Measurements from ENCODE around the gene FGGY. TPM values are rescaled to one million over a fixed set of nuclear protein-coding genes. Genes with fewer than 3 reads are reported as not detected.

The FGGY gene
- total RNA-seq, 1 experiment from 2014 or later = 14.6 TPM

DNA sequence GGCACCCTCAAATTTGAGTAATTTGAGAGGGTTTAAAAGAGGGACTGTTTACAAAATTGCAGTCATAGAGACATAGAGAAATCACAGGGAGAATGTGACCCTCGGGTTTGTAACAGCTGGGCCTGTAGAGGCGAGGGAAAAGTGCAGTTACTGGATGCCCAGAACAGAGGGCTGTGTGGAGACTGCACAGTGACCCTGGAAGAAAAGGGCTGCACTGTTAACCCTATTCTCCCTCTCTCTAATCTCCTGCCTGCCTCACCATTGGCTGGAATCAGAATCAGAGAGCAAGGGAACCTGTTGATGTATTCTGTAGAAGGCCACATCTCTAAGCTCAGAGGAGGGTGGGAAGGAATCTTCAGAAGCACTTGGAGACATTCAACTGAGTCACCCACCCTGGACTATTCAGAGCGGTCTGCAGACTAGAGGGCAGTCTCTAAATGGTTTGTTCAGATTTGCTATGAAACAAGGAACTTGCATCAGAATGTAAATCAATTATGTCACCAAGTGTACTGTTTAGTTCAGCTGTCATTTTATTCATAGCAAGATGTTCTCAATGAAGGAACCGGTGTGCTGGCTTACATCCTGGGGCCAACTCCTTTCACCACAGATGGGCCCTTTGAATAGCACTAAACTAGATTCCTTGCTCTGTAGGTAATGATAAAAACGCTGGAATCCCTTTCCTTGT is 385.6 kb downstream of the FGGY start:
- H3K14ac ChIP-seq (ENCODE audit: insufficient read depth, low read length) = no peak overlapping the region
- H2BK15ac ChIP-seq (ENCODE audit: low read depth, low read length) = no peak overlapping the region
- H3K18ac ChIP-seq (ENCODE audit: insufficient read length, low read depth, low read length) = no peak overlapping the region
- H3T11ph ChIP-seq (ENCODE audit: low read length) = no peak overlapping the region
- H2BK20ac ChIP-seq (ENCODE audit: low read depth, low read length, poor library complexity, severe bottlenecking) = no peak overlapping the region
- H3K4me1 Mint-ChIP-seq = peaks cover 36 to 48% of the 10 kb centered on the region in 2 experiments
- no peaks in the 10 kb centered on the region for H3K36me3 Mint-ChIP-seq (ENCODE audit: insufficient read depth in 1 of 3, low read depth in 3 of 3)
- no peak overlapping the region for H2BK5ac ChIP-seq (ENCODE audit: insufficient read length, low read length)
- H4K8ac ChIP-seq (replicated peaks; ENCODE audit: insufficient read length, low read depth, low read length) = no peak overlapping the region
- no peaks in the 10 kb centered on the region for H3K9me3 ChIP-seq (ENCODE audit: control insufficient read depth, low read depth, low read length)
- H3K27ac ChIP-seq (ENCODE audit: insufficient read length, low read depth, low read length) = no peak overlapping the region
- no peak overlapping the region for H3K4me3 Mint-ChIP-seq
- no peak overlapping the region for H3K4ac ChIP-seq (ENCODE audit: low read depth, low read length)
- no CpG with 5 or more reads among the region's 5 CpGs for WGBS (ENCODE audit: extremely low coverage, insufficient read length, low lambda C conversion rate)
- no peak overlapping the region for H2AK5ac ChIP-seq (ENCODE audit: insufficient read length, low read length)
- TF ChIP-seq, protein P1, sequence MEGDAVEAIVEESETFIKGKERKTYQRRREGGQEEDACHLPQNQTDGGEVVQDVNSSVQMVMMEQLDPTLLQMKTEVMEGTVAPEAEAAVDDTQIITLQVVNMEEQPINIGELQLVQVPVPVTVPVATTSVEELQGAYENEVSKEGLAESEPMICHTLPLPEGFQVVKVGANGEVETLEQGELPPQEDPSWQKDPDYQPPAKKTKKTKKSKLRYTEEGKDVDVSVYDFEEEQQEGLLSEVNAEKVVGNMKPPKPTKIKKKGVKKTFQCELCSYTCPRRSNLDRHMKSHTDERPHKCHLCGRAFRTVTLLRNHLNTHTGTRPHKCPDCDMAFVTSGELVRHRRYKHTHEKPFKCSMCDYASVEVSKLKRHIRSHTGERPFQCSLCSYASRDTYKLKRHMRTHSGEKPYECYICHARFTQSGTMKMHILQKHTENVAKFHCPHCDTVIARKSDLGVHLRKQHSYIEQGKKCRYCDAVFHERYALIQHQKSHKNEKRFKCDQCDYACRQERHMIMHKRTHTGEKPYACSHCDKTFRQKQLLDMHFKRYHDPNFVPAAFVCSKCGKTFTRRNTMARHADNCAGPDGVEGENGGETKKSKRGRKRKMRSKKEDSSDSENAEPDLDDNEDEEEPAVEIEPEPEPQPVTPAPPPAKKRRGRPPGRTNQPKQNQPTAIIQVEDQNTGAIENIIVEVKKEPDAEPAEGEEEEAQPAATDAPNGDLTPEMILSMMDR (conservative IDR thresholded peaks at IDR 0.05) = no peak
- H3K9me3 Mint-ChIP-seq = no peaks in the 10 kb centered on the region
- H3K79me2 ChIP-seq (ENCODE audit: insufficient read depth, low read length) = no peaks in the 10 kb centered on the region
- no peaks in the 10 kb centered on the region for H4K20me1 ChIP-seq (ENCODE audit: control insufficient read depth, insufficient read depth, insufficient read length)
- no peaks in the 10 kb centered on the region; the same call in 1 of the 2 replicates for H3K27me3 Mint-ChIP-seq (ENCODE audit: low read depth)
- H4K91ac ChIP-seq (ENCODE audit: insufficient read length, low read depth, low read length) = no peak overlapping the region
- no peak overlapping the region for H3K56ac ChIP-seq (ENCODE audit: insufficient read length, low read depth, low read length)
- H2AFZ ChIP-seq (ENCODE audit: low read length) = no peak overlapping the region
- no peak overlapping the region for H2BK120ac ChIP-seq (ENCODE audit: low read depth, low read length, poor library complexity, severe bottlenecking)
- no peak overlapping the region for H3K23ac ChIP-seq (ENCODE audit: insufficient read length, low read depth, low read length)
- no peak for DNase-seq
- H3K23me2 ChIP-seq (ENCODE audit: insufficient read length, low read depth, low read length, poor library complexity, severe bottlenecking) = no peaks in the 10 kb centered on the region
- H4K5ac ChIP-seq (ENCODE audit: insufficient read length, low read depth, low read length) = no peak overlapping the region
- H3K79me1 ChIP-seq (ENCODE audit: insufficient read depth, low read depth, low read length, poor library complexity, severe bottlenecking) = no peaks in the 10 kb centered on the region
- H2BK12ac ChIP-seq (ENCODE audit: insufficient read length, low read depth, low read length) = no peak overlapping the region
- H3K27me3 ChIP-seq (ENCODE audit: insufficient read depth, low read length) = no peaks in the 10 kb centered on the region
- no peak overlapping the region for H3K9ac ChIP-seq (ENCODE audit: extremely low read depth, insufficient read length, low read length)
- no peak overlapping the region for H3K4me2 ChIP-seq (ENCODE audit: insufficient read depth, insufficient read length, low read length)
- no peak overlapping the region for H3K27ac Mint-ChIP-seq
- peaks cover 3% of the 10 kb centered on the region; the same call in 1 of the 2 replicates for H3K4me1 ChIP-seq (ENCODE audit: insufficient read depth, low read length)
